ENCODE data around the gene CGB2.
"Not testable (repeated sequence)": the region's sequence is repeated elsewhere in the genome, so short reads cannot be mapped to it uniquely, and the experiment has no call there.

The CGB2 gene

GRCh38 chr19:49038557-49039276 lies 7.0 kb downstream of the CGB2 start:
- DNase-seq, result not testable (repeated sequence)

DNA sequence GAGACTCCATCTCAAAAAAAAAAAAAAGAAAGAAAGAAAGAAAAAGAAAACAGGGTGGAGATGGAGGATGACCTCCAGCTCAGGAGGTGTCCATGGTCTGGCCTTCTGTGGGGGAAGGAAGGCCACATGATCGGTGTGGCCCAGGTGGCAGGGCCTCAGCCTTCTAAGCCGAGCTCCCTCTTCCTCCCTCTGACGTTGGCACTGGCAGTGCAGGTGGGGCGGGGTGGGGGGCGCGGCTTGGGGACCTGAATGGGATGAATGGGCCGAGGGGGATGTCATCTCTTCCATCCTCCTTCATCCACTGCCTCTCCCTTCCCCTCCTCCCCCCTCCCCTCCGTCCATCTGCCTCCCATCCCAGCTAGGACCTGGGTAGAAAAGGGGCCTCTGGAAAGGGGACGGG lies 8.0 kb downstream of the CGB2 start:
- DNase-seq, result not testable (repeated sequence)

DNA sequence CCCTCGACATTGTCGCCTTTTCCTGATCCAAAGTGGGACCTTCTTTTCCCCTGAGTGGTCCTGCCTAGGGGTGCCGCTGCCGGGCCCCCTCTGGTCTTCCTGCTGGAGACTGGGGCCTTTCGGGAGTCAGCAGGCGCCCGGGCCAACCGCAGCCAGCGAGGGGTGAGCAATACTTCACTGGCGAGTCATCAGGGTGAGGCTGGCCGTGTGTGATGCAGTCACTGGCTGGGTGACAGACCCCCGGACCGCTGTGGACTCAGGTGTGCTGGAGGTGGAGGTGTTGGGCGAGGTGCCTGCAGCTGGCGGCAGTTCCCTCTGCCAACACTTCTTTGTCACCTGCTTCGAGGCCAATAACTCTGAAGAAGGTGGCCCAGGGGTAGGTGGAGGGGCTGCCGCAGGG lies 10.5 kb downstream of the CGB2 start:
- DNase-seq, result no peak

GRCh38 chr19:49042666-49043065 lies 11.0 kb downstream of the CGB2 start:
- not testable (repeated sequence) for DNase-seq

DNA sequence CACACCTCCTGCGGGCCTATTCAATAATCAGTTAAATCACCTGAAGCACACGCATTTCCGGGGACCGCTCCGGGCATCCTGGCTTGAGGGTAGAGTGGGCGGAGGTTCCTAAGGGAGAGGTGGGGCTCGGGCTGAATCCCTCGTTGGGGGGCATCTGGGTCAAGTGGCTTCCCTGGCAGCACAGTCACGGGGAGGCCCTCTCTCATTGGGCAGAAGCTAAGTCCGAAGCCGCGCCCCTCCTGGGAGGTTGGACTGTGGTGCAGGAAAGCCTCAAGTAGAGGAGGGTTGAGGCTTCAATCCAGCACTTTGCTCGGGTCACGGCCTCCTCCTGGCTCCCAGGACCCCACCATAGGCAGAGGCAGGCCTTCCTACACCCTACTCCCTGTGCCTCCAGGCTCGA lies 11.9 kb downstream of the CGB2 start, which contains the start of gene CGB5:
Gene CGB5, plus strand, starts transcription at position 301 of the 400 bp plus-strand sequence. CDS start 362 bp downstream, outside the sequence.
- DNase-seq, result not testable (repeated sequence)

DNA sequence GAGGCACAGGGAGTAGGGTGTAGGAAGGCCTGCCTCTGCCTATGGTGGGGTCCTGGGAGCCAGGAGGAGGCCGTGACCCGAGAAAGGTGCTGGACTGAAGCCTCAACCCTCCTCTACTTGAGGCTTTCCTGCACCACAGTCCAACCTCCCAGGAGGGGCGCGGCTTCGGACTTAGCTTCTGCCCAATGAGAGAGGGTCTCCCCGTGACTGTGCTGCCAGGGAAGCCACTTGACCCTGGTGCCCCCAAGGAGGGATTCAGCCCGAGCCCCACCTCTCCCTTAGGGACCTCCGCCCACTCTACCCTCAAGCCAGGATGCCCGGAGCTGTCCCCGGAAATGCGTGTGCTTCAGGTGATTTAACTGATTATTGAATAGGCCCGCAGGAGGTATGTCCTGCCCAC lies 17.3 kb downstream of the CGB2 start, which contains the start of gene CGB8:
Gene CGB8, minus strand, starts transcription at position 101 of the 400 bp plus-strand sequence. CDS start 372 bp downstream, outside the sequence.
- not testable (repeated sequence) for DNase-seq

DNA sequence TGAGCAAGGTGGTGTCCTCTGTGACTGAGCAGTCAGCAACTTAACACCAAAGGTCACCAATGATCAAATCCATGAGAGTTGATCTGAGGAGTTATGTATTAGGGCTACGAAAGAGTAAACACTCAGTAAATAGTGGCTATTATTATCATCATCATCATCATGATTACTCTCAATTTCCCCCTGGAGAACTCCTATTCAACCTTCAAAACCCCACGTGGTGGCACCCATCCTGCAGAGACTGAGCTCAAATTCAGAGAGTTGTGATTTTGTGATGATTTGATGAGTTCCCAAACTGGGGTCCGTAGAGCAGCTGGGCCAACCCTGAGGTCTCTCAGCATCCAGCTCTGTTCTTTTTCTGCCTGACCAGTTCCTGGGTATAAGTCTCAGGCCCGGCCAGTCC lies 18.1 kb downstream of the CGB2 start:
- DNase-seq, result not testable (repeated sequence)

- not testable (repeated sequence) for DNase-seq
Measured at GRCh38 chr19:49050376-49051033, 18.8 kb downstream of the CGB2 start.

DNA sequence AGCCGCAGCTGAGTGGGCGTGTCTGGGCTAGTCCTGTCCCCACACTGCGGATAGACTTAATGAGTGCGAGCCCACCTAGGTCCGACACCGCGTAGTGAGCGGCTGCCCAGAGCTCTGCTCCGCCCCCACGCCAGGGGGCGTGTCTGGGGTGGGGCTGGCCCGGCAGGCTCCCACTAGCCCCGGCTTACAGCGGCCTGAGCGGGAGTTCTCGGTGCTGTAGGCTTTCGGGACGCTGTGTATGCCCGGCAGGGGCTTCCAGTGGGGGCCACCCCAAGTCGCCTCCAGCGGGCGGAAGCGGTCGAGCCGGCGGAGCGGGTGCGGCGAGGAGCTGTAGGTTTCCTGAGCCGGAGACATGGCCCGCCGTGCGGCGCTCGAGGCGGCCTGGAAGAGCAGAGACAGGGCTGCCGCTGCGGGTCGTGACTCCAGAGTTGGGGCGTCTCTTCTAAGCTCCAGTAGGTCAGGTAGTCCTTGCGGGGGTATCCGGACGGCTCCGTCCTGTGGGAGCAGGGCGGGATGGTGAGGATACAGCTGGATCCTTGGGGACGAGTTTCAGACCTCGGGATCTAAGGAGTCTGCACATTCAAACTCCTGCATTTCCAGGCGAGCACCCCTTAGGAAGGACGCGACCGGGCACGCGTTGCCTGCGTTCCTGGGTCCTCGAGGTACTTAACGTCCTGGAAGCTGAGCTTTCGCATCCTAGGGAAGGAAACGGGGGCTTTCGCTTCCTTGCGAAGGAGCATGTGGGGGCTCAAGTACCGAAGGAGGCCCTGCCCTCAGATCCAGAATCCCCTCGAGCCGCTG lies 24.6 kb downstream of the CGB2 start:
- no peak for DNase-seq

DNA sequence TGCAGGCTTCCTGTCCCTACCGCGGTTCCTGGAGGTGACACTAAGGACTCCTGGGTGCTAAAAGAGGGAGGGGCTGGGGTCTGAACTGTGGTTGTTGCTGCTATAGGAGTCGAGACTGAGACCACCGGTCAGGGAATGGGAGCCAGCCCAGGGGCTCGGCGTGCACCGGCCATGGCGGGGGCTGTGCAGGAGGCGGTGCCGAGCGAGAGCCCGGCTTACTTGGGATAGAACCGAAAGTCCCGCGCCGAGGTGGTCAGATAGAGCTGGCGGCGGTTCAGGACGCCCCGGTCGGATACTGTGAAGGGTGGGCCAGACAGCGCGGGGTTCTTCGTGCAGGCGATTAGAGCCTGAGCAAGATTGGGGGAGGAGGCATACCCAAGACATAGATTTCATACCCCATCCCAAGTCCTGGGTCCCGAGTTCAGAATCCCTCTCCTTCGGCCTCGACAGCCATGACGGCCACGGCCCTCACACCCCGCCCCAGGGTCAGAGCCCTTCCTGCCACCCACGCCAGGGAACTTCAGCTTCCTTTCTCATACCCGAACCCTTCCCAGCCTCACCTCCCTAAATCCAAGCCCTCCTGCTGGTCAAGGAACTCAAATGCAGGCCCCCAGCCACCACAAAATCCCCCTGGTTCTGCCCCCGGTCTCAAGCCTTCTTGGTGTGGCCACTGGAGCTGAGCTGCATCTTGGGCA lies 25.4 kb downstream of the CGB2 start:
- DNase-seq, result not testable (repeated sequence)

GRCh38 chr19:49057636-49058234 lies 26.0 kb downstream of the CGB2 start, which contains the start of gene CGB7:
Gene CGB7 (minus strand): TSS chr19:49057749. CDS start chr19:49055375, 2,374 bp downstream.
- peak; percentile 25 for DNase-seq

GRCh38 chr19:49058562-49058961 lies 26.9 kb downstream of the CGB2 start:
- no peak for DNase-seq

DNA sequence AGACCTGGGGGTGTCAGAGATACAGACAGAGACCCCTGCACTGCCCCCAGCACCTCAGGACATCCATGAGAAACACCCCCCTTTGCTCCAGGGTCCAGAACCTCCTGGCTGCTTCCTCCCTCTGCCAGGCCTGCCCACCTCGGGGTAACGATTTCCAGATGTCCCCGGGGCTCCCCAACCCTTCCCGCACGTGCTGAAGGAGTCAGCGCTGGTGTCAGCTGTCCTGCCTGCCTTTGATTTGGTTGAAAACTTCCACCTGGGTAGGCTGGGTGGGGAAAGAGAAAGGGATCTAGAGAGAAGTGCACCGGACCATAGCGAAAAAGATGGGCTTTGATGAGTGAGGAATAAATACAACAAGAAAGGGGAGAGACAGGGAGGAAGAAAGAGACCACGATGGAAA lies 27.4 kb downstream of the CGB2 start:
- no peak for DNase-seq

GRCh38 chr19:49061000-49061399 lies 29.3 kb downstream of the CGB2 start:
- no peak for DNase-seq

DNA sequence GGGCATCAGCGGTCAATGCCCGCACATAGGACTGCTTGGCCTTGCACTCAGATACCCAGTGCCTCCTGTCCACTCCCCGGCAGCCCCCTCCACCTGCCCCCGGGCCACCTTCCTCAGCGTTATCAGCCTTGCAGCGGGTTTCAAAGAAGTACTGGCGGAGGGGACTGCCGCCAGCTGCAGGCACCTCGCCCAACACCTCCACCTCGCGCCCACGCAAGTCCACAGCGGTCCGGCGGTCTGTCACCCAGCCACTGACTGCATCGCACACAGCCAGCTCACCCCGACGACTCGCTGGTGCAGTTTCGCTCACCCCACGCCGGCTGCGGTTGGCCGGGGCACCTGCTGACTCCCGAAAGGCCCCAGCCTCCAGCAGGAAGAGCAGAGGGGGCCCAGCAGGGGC lies 29.8 kb downstream of the CGB2 start:
- no peak for DNase-seq

DNA sequence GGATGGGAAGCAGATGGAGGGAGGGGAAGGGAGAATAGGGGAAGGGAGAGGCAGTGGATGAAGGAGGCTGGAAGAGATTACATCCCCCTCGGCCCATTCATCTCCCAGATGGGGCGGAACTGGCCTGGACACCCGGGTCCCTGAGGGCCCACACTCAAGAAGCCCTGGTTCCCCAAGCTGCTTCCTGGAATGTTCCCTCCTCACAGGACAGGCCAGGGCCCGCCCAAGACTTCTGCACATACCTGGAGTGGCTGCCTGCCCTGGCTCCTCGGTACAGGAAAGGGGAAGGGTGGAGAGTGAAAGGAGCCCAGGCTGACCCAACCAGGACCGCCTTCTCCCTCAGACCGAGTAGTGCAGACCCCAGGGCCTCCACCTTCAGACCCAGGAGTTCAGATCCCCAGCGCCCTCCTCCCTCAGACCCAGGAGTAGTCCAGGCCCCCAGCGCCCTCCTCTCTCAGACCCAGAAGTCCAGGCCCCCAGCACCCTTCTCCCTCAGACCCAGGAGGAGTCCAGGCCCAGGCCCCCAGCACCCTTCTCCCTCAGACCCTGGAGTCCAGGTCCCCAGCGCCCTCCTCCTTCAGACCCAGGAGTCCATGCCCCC lies 32.4 kb downstream of the CGB2 start:
- DNase-seq, result no peak

GRCh38 chr19:49064768-49065611 lies 33.3 kb downstream of the CGB2 start, which contains the start of gene NTF4:
Gene NTF4 (minus strand): TSS chr19:49064818. CDS start chr19:49061997, 2,821 bp downstream.
- DNase-seq, result no peak

DNA sequence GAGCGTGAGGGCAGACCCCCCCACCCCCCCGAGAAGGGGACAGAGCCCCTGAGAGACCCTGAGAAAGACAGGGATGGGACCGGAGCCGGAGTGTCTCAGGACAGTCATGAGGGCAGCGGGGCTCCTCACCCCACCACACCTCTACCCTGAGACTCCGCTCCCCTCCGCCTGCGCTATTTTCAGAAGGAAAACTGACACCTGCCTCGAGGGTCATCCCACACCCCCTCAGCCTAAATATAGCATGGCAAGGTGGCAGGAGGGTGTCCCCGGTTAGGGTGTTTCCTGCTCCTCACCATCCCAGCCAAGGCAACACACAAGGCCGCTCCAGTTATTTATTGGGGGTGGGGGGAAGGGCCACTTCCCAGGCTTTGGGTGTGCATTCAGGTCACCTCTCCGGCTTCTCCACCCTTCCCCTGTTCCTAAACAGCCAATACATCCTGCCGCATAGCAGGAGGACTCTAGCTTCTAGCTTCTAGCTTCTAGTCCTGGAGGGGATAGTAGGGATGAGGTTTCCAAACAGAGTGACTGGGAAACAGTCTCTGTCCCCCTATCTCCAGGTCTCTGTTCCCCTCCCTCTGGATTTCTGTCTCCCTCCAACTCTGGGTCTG lies 34.3 kb downstream of the CGB2 start:
- DNase-seq, result no peak

DNA sequence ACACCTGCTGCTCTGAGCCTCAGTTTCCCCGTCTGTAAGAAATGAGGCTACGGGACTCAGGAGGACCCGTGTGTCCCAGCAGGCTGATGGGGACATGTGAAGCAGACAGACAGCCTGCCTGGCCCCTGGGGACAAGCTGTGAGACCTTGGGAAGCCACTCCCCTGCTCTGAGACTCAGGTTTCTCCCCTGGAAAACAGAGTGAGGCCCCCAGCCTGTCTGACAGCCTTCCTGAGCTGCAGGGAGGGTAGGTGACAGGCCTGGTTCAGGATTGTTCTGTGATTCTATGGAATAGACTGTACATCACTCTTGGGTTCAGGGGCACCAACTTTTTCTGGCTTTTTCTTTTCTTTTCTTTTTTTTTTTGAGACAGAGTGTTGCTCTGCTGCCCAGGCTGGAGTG lies 35.9 kb downstream of the CGB2 start:
- DNase-seq, result no peak

DNA sequence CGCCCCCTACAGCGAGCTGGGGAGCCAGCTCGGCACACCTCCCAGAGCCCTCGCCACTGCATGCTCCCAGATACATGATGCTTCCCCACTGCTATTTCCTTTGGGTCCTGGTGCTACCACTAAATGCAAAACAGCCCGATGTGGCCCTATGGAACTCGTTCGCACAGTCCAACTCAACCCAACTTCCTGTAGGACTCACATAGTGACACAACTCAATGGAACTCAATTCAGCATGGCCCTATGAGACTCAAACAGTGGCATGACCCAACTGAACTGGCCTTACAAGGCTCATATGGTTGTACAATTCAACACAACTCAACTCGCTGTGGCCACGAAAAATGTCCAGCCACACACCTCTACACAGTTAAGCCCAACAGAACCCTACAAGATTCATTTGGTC lies 37.3 kb downstream of the CGB2 start:
- no peak for DNase-seq

All from NCI-H2029 (cell line).